ENCODE results near the gene OPRD1. TPM values are rescaled to one million over a fixed set of nuclear protein-coding genes. Genes with fewer than 3 reads are reported as not detected.

OPRD1 gene
- total RNA-seq, 1 experiment from 2014 or later: 0.97 TPM

GRCh38 chr1:28835237-28835650, 23.3 kb downstream of the OPRD1 start:
- H3K9me3 ChIP-seq (ENCODE audit: low read depth, low read length, poor library complexity, severe bottlenecking): no peaks in the 10 kb centered on the region
- H3K27ac ChIP-seq (ENCODE audit: low read depth, low read length, poor library complexity, severe bottlenecking): no peak overlapping the region
- TF ChIP-seq EZH2 (IDR thresholded peaks at IDR 0.05; ENCODE audit: borderline replicate concordance, low read depth, low read length, poor library complexity, severe bottlenecking) (no peak), CTCF (conservative IDR thresholded peaks at IDR 0.05; ENCODE audit: low read depth, low read length) (no peak)
- peak; percentile 35 for DNase-seq (ENCODE audit: low spot score)
- H3K4me3 ChIP-seq (ENCODE audit: low read depth, low read length, poor library complexity, severe bottlenecking): no peak overlapping the region
- H3K27me3 ChIP-seq (replicated peaks; ENCODE audit: insufficient read depth, low read depth, low read length, poor library complexity): no peaks in the 10 kb centered on the region
- ChIA-PET CTCF (no interaction called here), POLR2A (ENCODE audit: low non-redundant PET) (no interaction called here)
- H3K4me1 ChIP-seq (ENCODE audit: insufficient read depth, low read length, poor library complexity, severe bottlenecking): no peaks in the 10 kb centered on the region
- BruUV-seq (replicated peaks): no TSS peak
- H3K36me3 ChIP-seq (ENCODE audit: insufficient read depth, low read length, poor library complexity, severe bottlenecking): no peaks in the 10 kb centered on the region
- intact Hi-C loops (cut with micrococcal nuclease; ENCODE audit: unreplicated experiment): no loop called here

- DNase-seq (ENCODE audit: low spot score): no peak
- BruUV-seq (replicated peaks): no TSS peak
- H3K9me3 ChIP-seq (ENCODE audit: low read depth, low read length, poor library complexity, severe bottlenecking): no peaks in the 10 kb centered on the region
- no peaks in the 10 kb centered on the region for H3K4me1 ChIP-seq (ENCODE audit: insufficient read depth, low read length, poor library complexity, severe bottlenecking)
- CTCF ChIA-PET: interaction anchor here (0.6 kb wide), 1 partner anchor 100 kb away, joined by 11 read pairs; the partner anchor contains the start of gene YTHDF2
- POLR2A ChIA-PET (ENCODE audit: low non-redundant PET): interaction anchor here (0.7 kb wide), 1 partner anchor 31 kb away, joined by 6 read pairs; no protein-coding TSS in a partner anchor
- H3K27ac ChIP-seq (ENCODE audit: low read depth, low read length, poor library complexity, severe bottlenecking): no peak overlapping the region
- H3K36me3 ChIP-seq (ENCODE audit: insufficient read depth, low read length, poor library complexity, severe bottlenecking): no peaks in the 10 kb centered on the region
- no peaks in the 10 kb centered on the region for H3K27me3 ChIP-seq (replicated peaks; ENCODE audit: insufficient read depth, low read depth, low read length, poor library complexity)
- TF ChIP-seq EZH2 (IDR thresholded peaks at IDR 0.05; ENCODE audit: borderline replicate concordance, low read depth, low read length, poor library complexity, severe bottlenecking): no peak
- TF ChIP-seq CTCF (conservative IDR thresholded peaks at IDR 0.05; ENCODE audit: low read depth, low read length): no peak
- intact Hi-C loops (cut with micrococcal nuclease; ENCODE audit: unreplicated experiment): no loop called here
- no peak overlapping the region for H3K4me3 ChIP-seq (ENCODE audit: low read depth, low read length, poor library complexity, severe bottlenecking)
Observed at GRCh38 chr1:28836421-28836956, 24.5 kb downstream of the OPRD1 start.

- H3K36me3 ChIP-seq (ENCODE audit: insufficient read depth, low read length, poor library complexity, severe bottlenecking): no peaks in the 10 kb centered on the region
- TF ChIP-seq CTCF (conservative IDR thresholded peaks at IDR 0.05; ENCODE audit: low read depth, low read length) (no peak), EZH2 (IDR thresholded peaks at IDR 0.05; ENCODE audit: borderline replicate concordance, low read depth, low read length, poor library complexity, severe bottlenecking) (no peak)
- no peak for DNase-seq (ENCODE audit: low spot score)
- no peaks in the 10 kb centered on the region for H3K4me1 ChIP-seq (ENCODE audit: insufficient read depth, low read length, poor library complexity, severe bottlenecking)
- H3K4me3 ChIP-seq (ENCODE audit: low read depth, low read length, poor library complexity, severe bottlenecking): no peak overlapping the region
- H3K27me3 ChIP-seq (replicated peaks; ENCODE audit: insufficient read depth, low read depth, low read length, poor library complexity): no peaks in the 10 kb centered on the region
- no peak overlapping the region for H3K27ac ChIP-seq (ENCODE audit: low read depth, low read length, poor library complexity, severe bottlenecking)
- BruUV-seq (replicated peaks): no TSS peak
- CTCF ChIA-PET: no interaction called here
- POLR2A ChIA-PET (ENCODE audit: low non-redundant PET): no interaction called here
- no peaks in the 10 kb centered on the region for H3K9me3 ChIP-seq (ENCODE audit: low read depth, low read length, poor library complexity, severe bottlenecking)
- intact Hi-C loops (cut with micrococcal nuclease; ENCODE audit: unreplicated experiment): no loop called here
Observed at GRCh38 chr1:28840928-28841544, 29.1 kb downstream of the OPRD1 start.

Data from A673 (cell line).